Endothelial cell (in vitro differentiated cells): ENCODE measurements around the gene PCSK6. TPM values are rescaled to one million over a fixed set of nuclear protein-coding genes. Genes with fewer than 3 reads are reported as not detected.

Source experiments
- DNase-seq: peaks from one replicate; pipeline ENCODE4 v3.0.0; 2021; ENCODE audit warnings: low spot score
- H3K27ac Mint-ChIP-seq: one replicate; pipeline ENCODE4 v1.8.0; 2021; ENCODE audit warnings: mixed read lengths, inconsistent platforms; ENCODE audit not compliant: unreplicated experiment
- H3K27me3 Mint-ChIP-seq: one replicate; pipeline ENCODE4 v1.8.0; 2021; ENCODE audit warnings: mild to moderate bottlenecking, moderate library complexity, mixed read lengths, inconsistent platforms; ENCODE audit not compliant: unreplicated experiment
- H3K36me3 Mint-ChIP-seq: one replicate; pipeline ENCODE4 v1.8.0; 2021; ENCODE audit warnings: mild to moderate bottlenecking, low read depth, mixed read lengths, inconsistent platforms; ENCODE audit not compliant: unreplicated experiment
- H3K4me1 Mint-ChIP-seq: one replicate; pipeline ENCODE4 v1.8.0; 2021; ENCODE audit warnings: mild to moderate bottlenecking, mixed read lengths, inconsistent platforms; ENCODE audit not compliant: unreplicated experiment
- H3K4me3 Mint-ChIP-seq: one replicate; pipeline ENCODE4 v1.8.0; 2021; ENCODE audit warnings: mild to moderate bottlenecking, mixed read lengths, inconsistent platforms; ENCODE audit not compliant: unreplicated experiment
- H3K9me3 Mint-ChIP-seq: one replicate; pipeline ENCODE4 v1.8.0; 2021; ENCODE audit warnings: mixed read lengths, inconsistent platforms; ENCODE audit not compliant: unreplicated experiment
- CTCF ChIP-seq: fragments of 200-600 bp; sonication (generic); IDR thresholded peaks from one replicate; pipeline ENCODE4 v1.5.0; 2021; ENCODE audit warnings: antibody characterized with exemption; ENCODE audit not compliant: unreplicated experiment
- total RNA-seq: library from RNA; stranded (reverse); fragmentation: NEBNext Ultra II Directional; extraction: Animal tissue kit (Norgen Biotek cat#: 25700); gene quantifications from one replicate; pipeline ENCODE4 v1.2.1, GENCODE V29; 2021; ENCODE audit not compliant: unreplicated experiment

PCSK6 gene
- total RNA-seq, 1 donor from 2014 or later = 0.13 TPM

- H3K9me3 Mint-ChIP-seq = no peaks in the 10 kb centered on the region
- no peak overlapping the region for H3K4me3 Mint-ChIP-seq
- TF ChIP-seq CTCF = no peak
- no peak for DNase-seq
- H3K27me3 Mint-ChIP-seq = peaks cover 10% of the 10 kb centered on the region
- no peak overlapping the region for H3K27ac Mint-ChIP-seq
- H3K4me1 Mint-ChIP-seq = peaks cover 2% of the 10 kb centered on the region
- H3K36me3 Mint-ChIP-seq = no peaks in the 10 kb centered on the region
These were observed 170.7 kb downstream of the PCSK6 start for GRCh38 chr15:101318839-101319238.

GRCh38 chr15:101318147-101318819 is 171.2 kb downstream of the PCSK6 start:
- H3K9me3 Mint-ChIP-seq = no peaks in the 10 kb centered on the region

GRCh38 chr15:101317336-101317872 is 172.1 kb downstream of the PCSK6 start:
- Mint-ChIP-seq H3K4me1 (peaks cover 2% of the 10 kb centered on the region), H3K4me3 (no peak overlapping the region), H3K27ac (no peak overlapping the region), H3K27me3 (peaks cover 11% of the 10 kb centered on the region), H3K36me3 (no peaks in the 10 kb centered on the region), H3K9me3 (no peaks in the 10 kb centered on the region)
- TF ChIP-seq CTCF = no peak
- no peak for DNase-seq

More at GRCh38 chr15:101318147-101318819, 171.2 kb downstream of the PCSK6 start:
- Mint-ChIP-seq H3K27ac (no peak overlapping the region), H3K4me1 (peaks cover 2% of the 10 kb centered on the region), H3K4me3 (no peak overlapping the region), H3K36me3 (no peaks in the 10 kb centered on the region), H3K27me3 (peaks cover 11% of the 10 kb centered on the region)
- no peak for DNase-seq
- TF ChIP-seq CTCF = no peak

GRCh38 chr15:101316529-101316928 is 173.0 kb downstream of the PCSK6 start:
- H3K36me3 Mint-ChIP-seq = no peaks in the 10 kb centered on the region
- DNase-seq = no peak
- peaks cover 2% of the 10 kb centered on the region for H3K4me1 Mint-ChIP-seq
- H3K27me3 Mint-ChIP-seq = peaks cover 8% of the 10 kb centered on the region
- no peak overlapping the region for H3K4me3 Mint-ChIP-seq
- no peak overlapping the region for H3K27ac Mint-ChIP-seq
- H3K9me3 Mint-ChIP-seq = no peaks in the 10 kb centered on the region
- no peak for TF ChIP-seq CTCF

- Mint-ChIP-seq H3K4me1 (peaks cover 2% of the 10 kb centered on the region), H3K9me3 (no peaks in the 10 kb centered on the region), H3K27me3 (peaks cover 9% of the 10 kb centered on the region), H3K4me3 (no peak overlapping the region), H3K27ac (no peak overlapping the region), H3K36me3 (no peaks in the 10 kb centered on the region)
- no peak for DNase-seq
- no peak for TF ChIP-seq CTCF
These were observed 173.8 kb downstream of the PCSK6 start for GRCh38 chr15:101315736-101316135.
